Activated T-cell treated with anti-CD3 and anti-CD28 coated beads for 24 hours (primary cell): ENCODE results near the gene FER1L5.

Experiments
- DNase-seq: peaks from one replicate; pipeline ENCODE4 v3.0.0-alpha.2; 2020; ENCODE audit warnings: low read depth

The FER1L5 gene

DNA sequence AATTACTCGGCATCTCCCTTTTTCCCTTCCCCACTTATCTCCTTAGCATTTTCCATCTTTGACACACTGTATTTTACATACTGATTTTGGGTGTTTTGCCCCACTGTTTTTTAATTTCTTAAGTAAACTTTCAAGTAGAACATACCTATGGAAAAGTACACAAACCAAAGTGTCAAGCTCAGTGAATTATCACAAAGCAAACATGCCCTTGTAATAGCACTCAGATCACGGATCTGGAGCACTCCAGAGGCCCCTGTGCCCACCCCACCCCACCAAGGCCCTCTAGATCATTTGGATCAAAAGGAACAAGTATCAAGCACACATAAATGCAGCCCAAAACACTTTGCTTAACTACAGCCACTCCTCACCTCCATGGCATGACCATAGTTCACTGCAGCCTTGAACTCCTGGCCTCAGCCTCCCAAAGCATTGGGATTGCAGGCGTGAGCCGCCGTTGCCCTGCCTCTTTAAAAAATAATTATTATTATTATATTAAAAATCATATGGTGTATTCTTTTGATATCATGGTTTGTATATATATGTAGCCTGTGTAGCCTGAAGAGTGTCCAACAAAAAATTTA is 38.1 kb downstream of the FER1L5 start:
- DNase-seq: no peak

DNA sequence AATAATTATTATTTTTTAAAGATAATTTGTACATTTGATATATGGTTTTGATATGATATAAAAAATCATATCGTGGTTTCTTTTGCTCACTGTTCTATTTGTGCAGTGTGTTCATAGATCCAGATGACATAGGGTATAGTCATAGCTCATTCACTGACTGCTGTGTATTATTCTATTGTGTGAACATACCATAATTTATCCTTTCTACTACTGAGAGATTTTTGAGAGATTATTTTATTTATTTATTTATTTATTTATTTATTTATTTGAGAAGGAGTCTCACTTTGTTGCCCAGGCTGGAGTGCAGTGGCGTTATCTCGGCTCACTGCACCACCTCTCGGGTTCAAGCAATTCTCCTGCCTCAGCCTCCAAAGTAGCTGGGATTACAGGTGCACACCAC is 39.0 kb downstream of the FER1L5 start:
- DNase-seq: no peak

GRCh38 chr2:96683307-96683706 is 40.7 kb downstream of the FER1L5 start:
- DNase-seq: no peak

DNA sequence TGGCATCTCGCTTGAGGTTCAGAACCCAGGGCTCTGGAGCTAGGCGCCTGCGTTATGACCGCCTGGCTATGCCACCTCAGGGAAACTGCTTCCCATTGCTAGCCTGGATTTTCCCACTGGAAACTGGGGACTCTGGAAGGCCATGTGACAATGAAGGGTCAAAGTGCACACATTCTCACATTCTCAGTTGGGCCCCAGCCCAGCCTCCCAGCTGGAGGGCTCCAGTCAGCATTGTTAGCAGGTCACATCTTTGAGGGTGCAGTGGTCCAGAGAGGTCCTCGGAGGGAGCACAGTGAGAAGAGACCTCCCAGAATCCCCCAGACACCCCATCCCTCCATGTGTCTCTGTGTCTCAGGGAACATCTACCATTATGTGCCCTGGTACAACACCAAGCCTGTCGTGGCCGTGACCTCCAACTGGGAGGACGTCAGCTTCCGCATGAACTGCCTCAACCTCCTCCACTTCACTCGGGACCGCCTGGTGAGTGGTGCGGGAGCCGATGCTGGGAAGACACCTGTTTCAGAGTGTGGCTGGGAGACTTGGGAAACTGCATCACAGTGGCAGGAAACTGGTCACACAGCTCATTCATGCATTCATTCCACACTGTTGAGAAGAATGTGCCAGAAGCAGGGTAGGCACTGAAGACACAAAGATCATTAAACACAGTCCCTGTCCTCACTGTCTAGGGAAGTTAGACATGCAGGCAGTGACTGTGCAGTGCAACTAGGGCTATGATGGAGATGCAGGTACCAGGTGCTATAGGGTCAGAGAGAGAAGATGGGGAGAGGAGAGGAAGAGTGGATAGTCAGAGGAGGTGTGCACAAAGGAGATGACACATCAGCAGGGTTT is 41.6 kb downstream of the FER1L5 start:
- DNase-seq: no peak

DNA sequence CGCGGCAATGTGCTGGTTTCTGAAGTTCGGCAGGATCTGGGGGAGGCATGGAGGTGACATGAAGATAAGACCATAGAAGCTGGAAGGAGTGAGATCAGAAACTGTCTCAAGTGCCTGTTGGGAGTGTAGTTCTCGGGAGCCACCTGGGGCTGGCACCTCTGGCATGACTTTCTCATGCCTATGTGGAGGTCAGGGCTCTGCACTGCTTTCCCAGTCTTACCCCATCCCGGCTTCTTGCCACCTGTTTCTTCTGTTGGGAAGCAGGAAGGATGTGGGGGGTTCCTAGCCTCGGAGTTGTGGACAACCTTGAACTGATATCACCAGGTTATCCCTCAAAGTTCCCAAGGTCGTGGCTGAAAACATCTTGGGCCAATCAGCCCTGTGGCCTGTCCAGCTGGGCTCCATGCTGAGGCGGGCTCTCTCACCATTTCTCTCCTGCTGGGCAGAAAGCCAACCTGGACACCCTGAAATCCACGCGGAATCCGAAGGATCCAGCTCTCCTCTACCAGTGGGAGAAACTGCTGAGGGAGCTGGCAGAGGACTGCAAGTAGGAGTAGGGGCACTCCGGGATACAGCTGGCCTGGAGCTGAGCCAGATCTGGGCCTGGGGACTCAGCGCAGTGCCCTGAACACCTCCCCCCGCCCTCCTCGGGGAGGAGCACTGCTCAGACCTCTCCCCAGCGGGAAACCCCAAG is 42.5 kb downstream of the FER1L5 start:
- no peak for DNase-seq

DNA sequence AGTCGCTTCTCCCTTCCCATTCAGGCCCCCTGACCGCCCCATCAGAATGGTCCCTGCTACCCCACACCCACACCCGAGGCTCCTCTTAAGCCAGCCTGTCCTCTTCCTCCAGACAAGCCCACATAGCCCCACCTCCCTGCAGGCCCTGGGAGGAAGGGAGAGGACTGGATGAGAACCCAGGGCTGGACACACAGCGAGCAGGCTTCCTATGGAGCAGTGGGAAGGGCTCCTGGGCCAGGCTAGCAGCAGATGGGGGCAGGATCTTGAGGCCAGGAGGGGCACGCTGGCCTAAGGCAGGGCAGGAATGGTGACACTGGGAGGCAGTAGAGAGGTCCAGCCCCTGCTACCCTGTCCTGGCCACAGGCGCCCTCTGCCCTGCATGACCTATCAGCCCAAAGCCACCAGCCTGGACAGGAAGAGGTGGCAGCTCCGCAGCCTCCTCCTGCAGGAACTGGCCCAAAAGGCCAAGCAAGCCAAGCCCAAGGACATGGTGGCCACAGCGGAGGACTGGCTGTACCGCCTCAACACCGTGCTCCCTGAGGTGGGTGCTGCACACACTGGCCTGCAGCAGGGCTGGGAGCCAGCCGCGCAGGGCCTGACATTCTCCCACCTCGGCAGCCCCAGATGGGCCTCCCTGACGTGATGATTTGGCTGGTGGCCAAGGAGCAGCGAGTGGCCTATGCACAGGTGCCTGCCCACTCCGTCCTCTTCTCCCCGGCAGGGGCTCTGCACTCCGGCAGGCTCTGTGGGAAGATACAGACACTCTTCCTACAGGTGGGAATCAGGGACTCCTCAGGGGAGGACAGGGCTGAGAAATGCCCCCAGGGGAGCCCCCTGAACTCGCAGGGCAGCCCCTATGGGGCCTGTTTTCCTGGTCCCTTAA is 43.3 kb downstream of the FER1L5 start:
- no peak for DNase-seq

GRCh38 chr2:96687266-96687665 is 44.7 kb downstream of the FER1L5 start:
- DNase-seq: no peak

- no peak for DNase-seq
Measured at GRCh38 chr2:96687711-96688640, 45.4 kb downstream of the FER1L5 start.

DNA sequence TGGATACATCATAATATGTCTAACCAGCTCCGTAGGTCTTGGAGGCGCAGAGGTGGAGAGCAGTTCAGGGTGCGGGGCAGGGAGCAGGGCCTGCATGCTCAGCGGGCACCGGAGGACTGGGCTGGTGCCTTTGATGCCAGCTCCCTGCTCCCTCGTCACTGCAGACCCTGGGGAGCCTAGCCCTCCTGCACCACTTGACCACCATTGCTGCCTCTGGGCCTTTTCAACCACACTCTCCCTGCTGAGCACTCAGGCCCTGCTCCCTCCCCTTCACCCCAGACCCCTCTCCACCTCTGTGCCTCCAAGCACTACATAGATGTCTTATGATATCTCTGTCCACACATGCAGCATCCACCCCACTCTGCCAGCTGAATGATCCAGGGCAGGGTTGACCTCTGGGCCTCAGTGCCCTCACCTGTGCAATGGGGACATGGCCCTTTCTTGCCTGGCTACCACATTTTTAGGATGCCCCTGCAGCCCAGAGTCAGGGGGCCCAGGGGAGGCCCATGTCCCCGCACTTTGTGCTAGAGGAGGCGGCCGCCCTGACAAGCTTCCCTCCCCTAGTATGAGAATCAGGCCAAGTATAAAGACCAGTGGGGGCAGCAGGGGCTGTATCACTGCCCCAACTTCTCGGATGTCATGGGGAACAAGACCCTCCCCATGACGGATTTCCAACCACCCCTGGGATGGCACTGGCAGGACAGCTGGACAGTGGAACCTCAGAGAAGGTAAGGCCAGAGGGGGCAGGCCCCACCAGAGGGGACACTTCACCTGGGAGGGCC is 46.3 kb downstream of the FER1L5 start:
- DNase-seq: no peak

GRCh38 chr2:96689431-96689991 is 46.9 kb downstream of the FER1L5 start:
- DNase-seq: no peak

DNA sequence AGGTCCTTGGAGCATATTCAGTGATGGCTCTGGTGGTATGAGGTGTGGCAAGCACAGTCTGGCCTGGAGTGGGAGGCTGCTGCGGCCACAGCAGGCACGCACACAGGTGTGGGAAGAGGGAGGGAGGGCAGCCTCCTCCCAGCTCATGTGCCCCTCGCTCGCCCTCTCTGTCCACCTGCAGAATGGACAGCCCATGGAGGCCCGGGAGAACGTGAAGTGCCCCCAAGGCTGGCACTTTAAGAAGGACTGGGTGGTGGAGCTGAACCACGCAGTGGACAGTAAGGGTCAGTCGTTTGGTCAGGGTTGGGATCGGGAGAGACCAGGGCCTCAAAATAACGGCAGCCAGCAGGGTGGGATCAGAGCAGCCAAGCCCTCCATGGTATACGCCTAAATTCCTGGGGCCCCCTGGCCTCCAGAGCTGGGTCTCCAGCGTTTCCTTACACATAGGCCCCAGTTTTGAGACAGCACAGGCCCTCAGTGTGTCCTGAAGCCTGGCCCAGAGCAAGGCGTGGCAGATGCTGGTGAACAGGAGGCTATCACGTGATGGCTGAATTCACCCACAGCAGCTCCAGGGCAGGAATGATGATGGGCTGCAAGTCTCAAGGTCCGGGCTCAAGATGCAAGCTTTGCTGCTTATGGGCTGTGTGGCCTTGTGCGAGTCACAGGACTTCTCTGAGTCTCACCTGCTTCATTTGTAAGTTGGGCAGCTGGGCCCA is 47.9 kb downstream of the FER1L5 start:
- DNase-seq: no peak

DNA sequence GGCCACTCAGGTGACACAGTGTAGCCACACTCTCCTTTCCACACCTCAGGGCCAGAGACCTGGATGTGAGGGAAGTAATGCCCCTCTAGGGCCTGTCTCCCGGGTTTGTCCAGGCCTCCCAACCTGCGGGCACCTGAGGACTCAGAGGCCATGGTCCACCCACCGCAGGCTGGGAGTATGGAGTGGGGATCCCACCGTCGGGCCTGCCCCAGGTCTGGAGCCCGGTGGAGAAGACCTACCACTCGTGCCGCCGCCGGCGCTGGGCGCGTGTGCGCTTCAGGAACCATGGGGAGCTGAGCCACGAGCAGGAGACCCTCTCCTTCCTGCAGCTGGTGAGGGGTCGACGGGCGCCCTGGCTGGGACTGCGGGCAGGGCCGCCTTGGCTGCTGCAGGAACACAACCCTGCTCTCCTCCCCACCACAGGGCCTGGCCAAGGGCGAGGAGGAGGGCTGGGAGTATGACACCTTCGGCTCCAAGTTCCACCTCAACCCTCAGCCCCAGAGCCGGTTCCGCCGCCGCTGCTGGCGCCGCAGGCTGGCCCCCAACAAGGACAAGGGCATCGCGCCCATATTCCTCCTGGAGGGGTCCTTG is 48.6 kb downstream of the FER1L5 start:
- no peak for DNase-seq

DNA sequence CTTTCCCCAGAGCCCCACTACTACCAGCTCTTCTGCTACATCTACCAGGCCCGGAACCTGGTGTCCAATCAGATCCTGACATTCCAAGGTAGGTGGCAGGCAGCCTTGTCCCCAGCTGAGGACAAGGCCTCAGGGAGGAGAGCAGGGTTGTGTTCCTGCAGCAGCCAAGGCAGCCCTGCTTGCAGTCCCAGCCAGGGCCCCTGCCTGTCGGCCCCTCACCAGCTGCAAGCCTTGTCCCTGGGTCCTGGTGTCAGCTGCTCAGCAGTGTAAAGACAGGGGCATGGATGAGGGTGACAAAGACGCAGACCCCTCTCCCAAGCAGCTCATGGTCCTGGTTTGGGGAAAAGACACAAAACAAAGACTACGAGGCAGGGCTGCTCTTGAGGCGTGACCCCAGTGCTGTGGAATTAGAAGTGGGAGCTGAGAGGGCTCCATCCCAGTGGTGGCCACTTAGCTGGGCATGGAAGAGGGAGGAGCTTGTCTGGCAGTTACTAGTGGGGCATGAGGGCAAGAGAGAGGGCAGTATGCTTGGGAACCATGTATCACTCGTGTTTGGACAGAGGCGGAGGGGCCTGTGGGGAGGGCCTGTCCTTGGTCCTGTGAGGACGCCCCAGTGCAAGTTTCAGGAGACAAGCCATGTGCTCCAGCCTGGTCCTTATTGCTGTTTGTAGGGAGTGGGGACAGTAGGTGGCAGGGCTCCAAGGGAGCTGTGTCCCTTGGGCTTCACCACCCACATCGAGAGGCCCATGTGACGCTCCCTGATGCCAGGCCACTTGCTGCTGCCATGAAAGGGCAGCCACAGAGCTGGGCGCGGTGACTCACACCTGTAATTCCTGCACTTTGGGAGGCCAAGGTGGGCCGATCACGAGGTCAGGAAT is 49.8 kb downstream of the FER1L5 start:
- no peak for DNase-seq

DNA sequence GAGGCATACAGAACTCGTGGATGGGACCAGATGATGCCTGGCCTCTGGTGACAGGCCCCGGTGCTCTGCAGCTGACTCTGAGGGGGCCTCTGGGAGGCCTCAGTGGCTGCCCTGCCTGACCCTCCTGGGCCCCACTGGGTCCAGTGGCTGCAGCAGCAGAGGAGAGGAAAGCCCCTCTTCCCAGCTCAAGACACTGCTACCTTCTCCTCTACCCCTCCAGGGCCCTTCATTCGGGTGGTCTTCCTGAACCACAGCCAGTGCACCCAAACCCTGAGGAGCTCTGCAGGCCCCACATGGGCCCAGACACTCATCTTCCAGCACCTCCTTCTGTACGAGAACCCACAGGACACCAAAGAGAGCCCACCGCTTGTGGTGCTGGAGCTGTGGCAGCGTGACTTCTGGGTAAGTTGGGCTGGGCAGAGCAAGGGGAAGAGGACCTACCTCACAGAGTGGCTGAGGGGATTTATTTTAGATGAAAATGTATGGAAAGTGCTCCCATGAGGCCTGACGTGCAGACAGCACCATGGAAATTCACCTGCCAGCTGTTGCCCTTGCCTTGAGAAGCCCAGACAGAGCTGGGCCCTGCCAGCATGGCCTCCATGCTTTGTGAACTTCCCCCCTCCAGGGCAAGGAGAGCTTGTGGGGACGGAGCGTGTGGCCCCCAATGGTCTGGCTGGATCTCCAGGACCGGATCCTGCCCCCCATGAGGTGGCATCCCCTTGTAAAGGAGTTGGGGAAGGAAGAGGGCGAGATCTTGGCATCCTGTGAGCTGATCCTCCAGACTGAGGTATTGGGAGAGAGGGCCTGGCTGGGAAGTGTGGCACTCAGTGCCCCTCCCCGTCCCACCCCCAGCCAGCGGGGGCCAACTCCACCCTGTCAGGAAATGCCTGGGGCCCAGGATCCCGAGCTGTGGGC is 51.0 kb downstream of the FER1L5 start:
- DNase-seq: no peak

GRCh38 chr2:96694279-96694678 is 51.7 kb downstream of the FER1L5 start:
- DNase-seq: no peak

- DNase-seq: no peak
Measured at GRCh38 chr2:96694816-96695455, 52.4 kb downstream of the FER1L5 start.
